Measurements from ENCODE around the gene NKAIN2.

- no peak for TF ChIP-seq CTCF (conservative IDR thresholded peaks at IDR 0.05 in 1 of 2, IDR thresholded peaks at IDR 0.05 in 1 of 2; ENCODE audit: extremely low read depth in 1 of 2, insufficient read depth in 1 of 2, low read depth in 1 of 2, low read length in 2 of 2)
- no peak for TF ChIP-seq EZH2 (IDR thresholded peaks at IDR 0.05; ENCODE audit: borderline replicate concordance, low read length)
Observed at GRCh38 chr6:123940551-123940950, 136.9 kb downstream of the NKAIN2 start.

Data from mammary epithelial cell (primary cell).